ENCODE results near the gene TET2.

The TET2 gene

GRCh38 chr4:105140684-105141490, 5.8 kb upstream of the TET2 start:
- no peak overlapping the region for H3K9ac ChIP-seq (ENCODE audit: insufficient read length, low read depth)
- no peaks in the 10 kb centered on the region for H3K9me3 ChIP-seq (ENCODE audit: insufficient read depth, low read length)
- no peak overlapping the region for H3K4me3 ChIP-seq (ENCODE audit: insufficient read length, low read depth)
- DNase-seq (ENCODE audit: low read depth, low spot score): no peak
- H3K27me3 ChIP-seq (ENCODE audit: insufficient read depth, insufficient read length): peaks cover 25% of the 10 kb centered on the region
- H3K4me1 ChIP-seq (ENCODE audit: insufficient read depth, insufficient read length): no peaks in the 10 kb centered on the region
- TF ChIP-seq SUZ12 (IDR thresholded peaks at IDR 0.05; ENCODE audit: extremely low read depth, insufficient read depth, insufficient read length) (no peak), YY1 (IDR thresholded peaks at IDR 0.05; ENCODE audit: insufficient read depth, insufficient read length) (no peak), ZNF274 (IDR thresholded peaks at IDR 0.05; ENCODE audit: low read depth, low read length) (no peak)
- no peaks in the 10 kb centered on the region for H3K36me3 ChIP-seq (ENCODE audit: insufficient read depth, insufficient read length, low read length)

- TF ChIP-seq ZNF274 (IDR thresholded peaks at IDR 0.05; ENCODE audit: low read depth, low read length) (no peak), SUZ12 (IDR thresholded peaks at IDR 0.05; ENCODE audit: extremely low read depth, insufficient read depth, insufficient read length) (no peak), YY1 (IDR thresholded peaks at IDR 0.05; ENCODE audit: insufficient read depth, insufficient read length) (no peak)
- H3K27me3 ChIP-seq (ENCODE audit: insufficient read depth, insufficient read length): peaks cover 32% of the 10 kb centered on the region
- no peak overlapping the region for H3K9ac ChIP-seq (ENCODE audit: insufficient read length, low read depth)
- H3K4me1 ChIP-seq (ENCODE audit: insufficient read depth, insufficient read length): no peaks in the 10 kb centered on the region
- peak overlapping the region; percentile 49 for H3K4me3 ChIP-seq (ENCODE audit: insufficient read length, low read depth)
- no peaks in the 10 kb centered on the region for H3K36me3 ChIP-seq (ENCODE audit: insufficient read depth, insufficient read length, low read length)
- no peak for DNase-seq (ENCODE audit: low read depth, low spot score)
- H3K9me3 ChIP-seq (ENCODE audit: insufficient read depth, low read length): no peaks in the 10 kb centered on the region
Measured at GRCh38 chr4:105145156-105145902, 1.3 kb upstream of the TET2 start.

GRCh38 chr4:105145903-105146275, 787 bp upstream of the TET2 start:
- peak overlapping the region; percentile 71 for H3K9ac ChIP-seq (ENCODE audit: insufficient read length, low read depth)
- no peaks in the 10 kb centered on the region for H3K36me3 ChIP-seq (ENCODE audit: insufficient read depth, insufficient read length, low read length)
- TF ChIP-seq SUZ12 (IDR thresholded peaks at IDR 0.05; ENCODE audit: extremely low read depth, insufficient read depth, insufficient read length): no peak
- no peak for TF ChIP-seq YY1 (IDR thresholded peaks at IDR 0.05; ENCODE audit: insufficient read depth, insufficient read length)
- TF ChIP-seq ZNF274 (IDR thresholded peaks at IDR 0.05; ENCODE audit: low read depth, low read length): no peak
- peak overlapping the region; percentile 49 for H3K4me3 ChIP-seq (ENCODE audit: insufficient read length, low read depth)
- H3K27me3 ChIP-seq (ENCODE audit: insufficient read depth, insufficient read length): peaks cover 32% of the 10 kb centered on the region
- H3K9me3 ChIP-seq (ENCODE audit: insufficient read depth, low read length): no peaks in the 10 kb centered on the region
- no peaks in the 10 kb centered on the region for H3K4me1 ChIP-seq (ENCODE audit: insufficient read depth, insufficient read length)
- no peak for DNase-seq (ENCODE audit: low read depth, low spot score)

GRCh38 chr4:105147016-105147552, 408 bp downstream of the TET2 start:
- no peak for TF ChIP-seq YY1 (IDR thresholded peaks at IDR 0.05; ENCODE audit: insufficient read depth, insufficient read length)
- no peak for TF ChIP-seq ZNF274 (IDR thresholded peaks at IDR 0.05; ENCODE audit: low read depth, low read length)
- no peak for TF ChIP-seq SUZ12 (IDR thresholded peaks at IDR 0.05; ENCODE audit: extremely low read depth, insufficient read depth, insufficient read length)

DNA sequence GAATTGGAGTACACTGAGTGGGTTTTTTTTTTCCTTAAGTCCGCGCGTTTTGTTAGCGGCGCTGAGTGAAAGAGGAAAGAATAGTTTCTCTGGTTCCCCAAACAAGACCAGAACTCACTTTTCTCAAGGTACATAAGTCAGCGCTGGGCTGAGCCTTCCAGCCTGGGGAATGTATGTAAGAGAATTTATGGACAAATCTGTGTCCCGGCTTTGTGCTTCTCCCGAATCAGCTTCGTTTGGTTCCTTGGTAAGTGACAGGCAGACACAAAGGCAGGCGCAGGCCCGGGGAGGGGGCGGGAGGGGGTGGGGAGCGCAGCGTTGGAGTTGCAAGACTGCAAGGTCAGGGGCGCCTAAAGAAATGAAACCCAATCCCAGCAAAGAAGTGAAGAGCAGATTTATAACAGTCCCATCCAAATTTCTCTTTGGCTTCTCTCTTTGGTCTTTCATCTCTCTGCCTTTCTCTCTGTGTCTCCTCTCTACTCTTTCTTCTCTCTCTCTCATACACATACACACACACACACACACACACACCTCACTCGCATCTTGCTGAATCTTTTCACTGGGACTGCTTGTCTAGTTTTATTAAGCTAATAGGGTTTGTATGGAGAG, 981 bp downstream of the TET2 start:
- no peak for DNase-seq (ENCODE audit: low read depth, low spot score)
- Histone ChIP-seq H3K27me3 (ENCODE audit: insufficient read depth, insufficient read length) (peaks cover 32% of the 10 kb centered on the region), H3K4me1 (ENCODE audit: insufficient read depth, insufficient read length) (no peaks in the 10 kb centered on the region), H3K36me3 (ENCODE audit: insufficient read depth, insufficient read length, low read length) (no peaks in the 10 kb centered on the region), H3K4me3 (ENCODE audit: insufficient read length, low read depth) (peak overlapping the region; percentile 49), H3K9ac (ENCODE audit: insufficient read length, low read depth) (peak overlapping the region; percentile 71), H3K9me3 (ENCODE audit: insufficient read depth, low read length) (no peaks in the 10 kb centered on the region)
- TF ChIP-seq ZNF274 (IDR thresholded peaks at IDR 0.05; ENCODE audit: low read depth, low read length) (no peak), YY1 (IDR thresholded peaks at IDR 0.05; ENCODE audit: insufficient read depth, insufficient read length) (no peak), SUZ12 (IDR thresholded peaks at IDR 0.05; ENCODE audit: extremely low read depth, insufficient read depth, insufficient read length) (no peak)

More at GRCh38 chr4:105147016-105147552, 408 bp downstream of the TET2 start:
- Histone ChIP-seq H3K27me3 (ENCODE audit: insufficient read depth, insufficient read length) (peaks cover 32% of the 10 kb centered on the region), H3K4me3 (ENCODE audit: insufficient read length, low read depth) (peak overlapping the region; percentile 49), H3K9me3 (ENCODE audit: insufficient read depth, low read length) (no peaks in the 10 kb centered on the region), H3K36me3 (ENCODE audit: insufficient read depth, insufficient read length, low read length) (no peaks in the 10 kb centered on the region), H3K9ac (ENCODE audit: insufficient read length, low read depth) (peak overlapping the region; percentile 71), H3K4me1 (ENCODE audit: insufficient read depth, insufficient read length) (no peaks in the 10 kb centered on the region)
- DNase-seq (ENCODE audit: low read depth, low spot score): no peak

DNA sequence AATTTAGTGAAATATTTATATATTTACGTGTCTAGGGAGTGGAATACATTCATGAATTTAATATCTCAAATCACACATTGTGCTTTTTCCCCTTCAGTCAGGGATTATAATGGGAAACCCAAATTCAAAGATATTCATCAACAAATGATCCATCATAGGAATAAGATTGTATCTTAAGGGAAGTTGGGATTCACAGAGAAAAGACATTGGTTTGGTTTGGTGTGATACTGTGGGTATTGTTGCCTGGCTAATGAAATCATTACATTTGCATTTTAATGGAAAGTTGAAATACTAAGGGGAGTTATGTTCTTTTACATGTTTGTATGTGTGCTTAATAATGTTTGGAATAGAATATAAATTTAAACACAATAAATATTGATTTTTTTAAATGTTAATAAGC, 1.7 kb downstream of the TET2 start:
- H3K9me3 ChIP-seq (ENCODE audit: insufficient read depth, low read length): no peaks in the 10 kb centered on the region
- no peak for TF ChIP-seq YY1 (IDR thresholded peaks at IDR 0.05; ENCODE audit: insufficient read depth, insufficient read length)
- no peak for TF ChIP-seq SUZ12 (IDR thresholded peaks at IDR 0.05; ENCODE audit: extremely low read depth, insufficient read depth, insufficient read length)
- no peak for TF ChIP-seq ZNF274 (IDR thresholded peaks at IDR 0.05; ENCODE audit: low read depth, low read length)
- no peak overlapping the region for H3K4me3 ChIP-seq (ENCODE audit: insufficient read length, low read depth)
- H3K4me1 ChIP-seq (ENCODE audit: insufficient read depth, insufficient read length): no peaks in the 10 kb centered on the region
- no peak for DNase-seq (ENCODE audit: low read depth, low spot score)
- H3K36me3 ChIP-seq (ENCODE audit: insufficient read depth, insufficient read length, low read length): no peaks in the 10 kb centered on the region
- H3K9ac ChIP-seq (ENCODE audit: insufficient read length, low read depth): no peak overlapping the region
- peaks cover 31% of the 10 kb centered on the region for H3K27me3 ChIP-seq (ENCODE audit: insufficient read depth, insufficient read length)
